HepG2 (cell line): ENCODE results near the gene ATF6. TPM values are rescaled to one million over a fixed set of nuclear protein-coding genes. Genes with fewer than 3 reads are reported as not detected.

Experiments used
- ATAC-seq: fragments of 200-7000 bp; cut with Tn5 transposase; 3 replicates; pipeline ENCODE4 v1.9.1; 2020; ENCODE audit warnings: mild to moderate bottlenecking, moderate library complexity
- BruUV-seq: library from RNA; stranded (reverse); fragments of 400-500 nt; replicated peaks from 2 replicates; lab custom pipeline; 2021; lab: Mats Ljungman, UMichigan
- CTCF ChIA-PET: fragments of 300-600 bp; formaldehyde crosslinking; extraction: SDS; loops from one replicate; lab custom pipeline; 2021; ENCODE audit warnings: low total read pairs, inconsistent platforms, low intra/inter-chr PET ratio; lab: Yijun Ruan, JAX
- POLR2A ChIA-PET: fragments of 350-600 bp; sonication (Branson Sonifier 250); formaldehyde crosslinking; loops from one replicate; lab custom pipeline; 2020; ENCODE audit warnings: antibody characterized with exemption, inconsistent platforms; lab: Yijun Ruan, JAX
- DNase-seq: peaks from one replicate; pipeline ENCODE4 v3.0.0-alpha.2; 2015; ENCODE audit warnings: low spot score
- FAIRE-seq: peaks from 3 replicates; lab custom pipeline; 2011; peaks lifted over from hg19 to GRCh38; lab: Jason Lieb, UNC
- H2AFZ ChIP-seq: one replicate; pipeline ENCODE4 v1.6.1; 2011; ENCODE audit warnings: low read length, inconsistent platforms
- H3K27ac ChIP-seq: fragments of 300-600 bp; 3 replicates; pipeline ENCODE4 v1.8.0; 2011; ENCODE audit warnings: mixed run types, mild to moderate bottlenecking, mixed read lengths, low read length, inconsistent platforms; ENCODE audit not compliant: insufficient read depth; ENCODE audit errors: extremely low read length
- H3K27me3 ChIP-seq, 2 experiments: fragments of 200-600 bp in 1 of 2; 2 replicates in 1 of 2; 3 replicates in 1 of 2; pipeline versions ENCODE4 v1.6.0 to v1.8.0; 2011; ENCODE audit warnings: low read length in 2 of 2, mild to moderate bottlenecking in 2 of 2, moderate library complexity in 2 of 2, inconsistent platforms in 1 of 2; ENCODE audit not compliant: insufficient read depth in 2 of 2, control insufficient read depth in 1 of 2
- H3K36me3 ChIP-seq, 2 experiments: fragments of 200-600 bp in 1 of 2; replicated peaks in 1 of 2; 2 replicates in 1 of 2; 3 replicates in 1 of 2; pipeline versions ENCODE4 v1.5.1 to v1.8.0; 2011; ENCODE audit warnings: low read length in 2 of 2, inconsistent platforms in 1 of 2; ENCODE audit not compliant: insufficient read depth in 2 of 2, control insufficient read depth in 1 of 2
- H3K4me1 ChIP-seq: 2 replicates; pipeline ENCODE4 v1.5.1; 2012; ENCODE audit warnings: low read length, inconsistent platforms; ENCODE audit not compliant: insufficient read depth
- H3K4me2 ChIP-seq: 2 replicates; pipeline ENCODE4 v1.6.0; 2011; ENCODE audit warnings: low read depth, low read length, inconsistent platforms
- H3K4me3 ChIP-seq, 3 experiments: fragments of 200-600 bp in 1 of 3; sonication (generic), shearing (Covaris generic) in 1 of 3; replicated peaks in 1 of 3; 2 replicates each; pipeline ENCODE4 v1.5.1; 2011 to 2016; ENCODE audit warnings: low read length in 3 of 3, inconsistent platforms in 2 of 3, low read depth in 2 of 3, mild to moderate bottlenecking in 2 of 3, control low read depth in 1 of 3, mixed read lengths in 1 of 3; ENCODE audit not compliant: insufficient read depth in 1 of 3
- H3K79me2 ChIP-seq: one replicate; pipeline ENCODE4 v1.6.1; 2011; ENCODE audit warnings: low read length, inconsistent platforms; ENCODE audit not compliant: insufficient read depth
- H3K9ac ChIP-seq: 2 replicates; pipeline ENCODE4 v1.6.0; 2011; ENCODE audit warnings: mild to moderate bottlenecking, low read depth, low read length, inconsistent platforms; ENCODE audit not compliant: insufficient read depth
- H3K9me3 ChIP-seq: 2 replicates; pipeline ENCODE4 v1.5.1; 2012; ENCODE audit warnings: mild to moderate bottlenecking, low read length
- H4K20me1 ChIP-seq: 2 replicates; pipeline ENCODE4 v1.6.0; 2011; ENCODE audit warnings: inconsistent platforms, mild to moderate bottlenecking, low read length, moderate library complexity; ENCODE audit not compliant: insufficient read depth
- DZIP1 ChIP-seq: sonication (generic); formaldehyde crosslinking; IDR thresholded peaks from 2 replicates; pipeline ENCODE4 v1.5.0; 2020; ENCODE audit warnings: mild to moderate bottlenecking, missing genetic modification reagents
- HNF1B ChIP-seq: sonication (generic); formaldehyde crosslinking; IDR thresholded peaks from 2 replicates; pipeline ENCODE4 v1.5.1; 2020; ENCODE audit warnings: mild to moderate bottlenecking, moderate library complexity, missing genetic modification reagents
- KLF13 ChIP-seq: sonication (generic); formaldehyde crosslinking; IDR thresholded peaks from 2 replicates; pipeline ENCODE4 v1.4.0; 2020; ENCODE audit warnings: mild to moderate bottlenecking, missing genetic modification reagents
- KLF9 ChIP-seq: IDR thresholded peaks from 2 replicates; pipeline ENCODE4 v1.6.1; 2016; ENCODE audit warnings: low read depth
- ZBED4 ChIP-seq: sonication (generic); formaldehyde crosslinking; IDR thresholded peaks from 2 replicates; pipeline ENCODE4 v1.4.0; 2020; ENCODE audit warnings: missing genetic modification reagents, borderline replicate concordance
- ZBTB3 ChIP-seq: sonication (generic); formaldehyde crosslinking; IDR thresholded peaks from 2 replicates; pipeline ENCODE4 v1.4.0; 2020; ENCODE audit warnings: low read depth, mild to moderate bottlenecking, moderate library complexity, missing genetic modification reagents, borderline replicate concordance
- ZNF431 ChIP-seq: sonication (generic); formaldehyde crosslinking; IDR thresholded peaks from 2 replicates; pipeline ENCODE4 v1.9.0; 2022; ENCODE audit warnings: missing genetic modification reagents, low read depth, mild to moderate bottlenecking, borderline replicate concordance
- ZNF546 ChIP-seq: sonication (generic); formaldehyde crosslinking; conservative IDR thresholded peaks from 2 replicates; pipeline ENCODE4 v1.8.1; 2023; ENCODE audit warnings: mild to moderate bottlenecking, missing genetic modification reagents
- WGBS: methylation state at CpG from one replicate; pipeline ENCODE4 v1.1.6; 2017; ENCODE audit warnings: low lambda C conversion rate; 5-methylcytosine and 5-hydroxymethylcytosine counted together
- in situ Hi-C: cut with HindIII; loops from 2 replicates; pipeline ENCODE4 v1.10.0; 2017; ENCODE audit warnings: low pct_unique_long_range_greater_than_20kb; ENCODE audit not compliant: extremely low pct_ligation_motif_present
- intact Hi-C: fragments of 100-400 bp; cut with micrococcal nuclease; formaldehyde crosslinking; loops from one replicate; pipeline ENCODE4 v1.10.0; 2022; ENCODE audit not compliant: unreplicated experiment
- polyA plus RNA-seq, 8 experiments: library from polyadenylated mRNA; depleted of rRNA in 3 of 8; stranded (reverse) in 7 of 8; unstranded in 1 of 8; fragments of >200 nt; fragmentation: Illumina TruSeq in 4 of 8; extraction: Trizol in 4 of 8; gene quantifications; 2 replicates each; pipeline versions ENCODE4 v1.2.1 to v1.2.3, GENCODE V29; 2011 to 2016; ENCODE audit warnings: low read depth in 4 of 8, missing spikeins in 1 of 8, mixed read lengths in 1 of 8; ENCODE audit not compliant: insufficient read depth in 1 of 8
- total RNA-seq, 5 experiments: library from RNA; depleted of rRNA; stranded (reverse); fragments of >200 nt; fragmentation: Illumina TruSeq; extraction: Trizol; gene quantifications; 2 replicates each; pipeline ENCODE4 v1.2.3, GENCODE V29; 2016; ENCODE audit warnings: low read depth in 1 of 5

Gene ATF6
- total and polyA plus RNA-seq, 2 of the 13 experiments (the other 11 are each of a cell fraction or from before 2014, with no cell fraction given), result 13.2 to 14.5 TPM

- Histone ChIP-seq H3K36me3 (peaks cover 0 to 12% of the 10 kb centered on the region in 2 experiments; a peak in 3 of 5 replicates), H3K4me1 (peaks cover 5% of the 10 kb centered on the region; the same call in 1 of the 2 replicates), H4K20me1 (no peaks in the 10 kb centered on the region), H3K79me2 (no peaks in the 10 kb centered on the region), H3K9me3 (no peaks in the 10 kb centered on the region), H3K9ac (no peak overlapping the region), H3K27ac (peak overlapping the region; percentile 31), H3K27me3 (no peaks in the 10 kb centered on the region), H3K4me2 (no peak overlapping the region), H3K4me3 (no peak overlapping the region), H2AFZ (no peak overlapping the region)
- POLR2A ChIA-PET, result no interaction called here
- CTCF ChIA-PET, result no interaction called here
- 95% methylated on average over 1 of the region's 1 CpG for WGBS
- ATAC-seq (peak; percentile 72), FAIRE-seq (no peak), DNase-seq (peak; percentile 29)
- in situ Hi-C loops (no loop called here), intact Hi-C loops (no loop called here)
- no TSS peak for BruUV-seq
- TF ChIP-seq ZNF431 (CRISPR knock-in tag) (no peak), ZBED4 (CRISPR knock-in tag) (no peak), DZIP1 (CRISPR knock-in tag) (no peak), ZBTB3 (CRISPR knock-in tag) (no peak), KLF13 (CRISPR knock-in tag) (no peak), HNF1B (CRISPR knock-in tag) (no peak), ZNF546 (CRISPR knock-in tag) (no peak), KLF9 (CRISPR knock-in tag) (no peak)
These were observed 50.1 kb downstream of the ATF6 start for GRCh38 chr1:161816201-161816600.
